HepG2 (cell line): Measurements from ENCODE around the gene ALPK3. TPM values are rescaled to one million over a fixed set of nuclear protein-coding genes. Genes with fewer than 3 reads are reported as not detected.

Source experiments
- ATAC-seq: fragments of 200-7000 bp; cut with Tn5 transposase; 3 replicates; pipeline ENCODE4 v1.9.1; 2020; ENCODE audit warnings: mild to moderate bottlenecking, moderate library complexity
- BruUV-seq: library from RNA; stranded (reverse); fragments of 400-500 nt; replicated peaks from 2 replicates; lab custom pipeline; 2021; lab: Mats Ljungman, UMichigan
- CTCF ChIA-PET: fragments of 300-600 bp; formaldehyde crosslinking; extraction: SDS; loops from one replicate; lab custom pipeline; 2021; ENCODE audit warnings: low total read pairs, inconsistent platforms, low intra/inter-chr PET ratio; lab: Yijun Ruan, JAX
- POLR2A ChIA-PET: fragments of 350-600 bp; sonication (Branson Sonifier 250); formaldehyde crosslinking; loops from one replicate; lab custom pipeline; 2020; ENCODE audit warnings: antibody characterized with exemption, inconsistent platforms; lab: Yijun Ruan, JAX
- DNase-seq: peaks from one replicate; pipeline ENCODE4 v3.0.0-alpha.2; 2015; ENCODE audit warnings: low spot score
- FAIRE-seq: peaks from 3 replicates; lab custom pipeline; 2011; peaks lifted over from hg19 to GRCh38; lab: Jason Lieb, UNC
- H2AFZ ChIP-seq: one replicate; pipeline ENCODE4 v1.6.1; 2011; ENCODE audit warnings: low read length, inconsistent platforms
- H3K27ac ChIP-seq: fragments of 300-600 bp; 3 replicates; pipeline ENCODE4 v1.8.0; 2011; ENCODE audit warnings: mixed run types, mild to moderate bottlenecking, mixed read lengths, low read length, inconsistent platforms; ENCODE audit not compliant: insufficient read depth; ENCODE audit errors: extremely low read length
- H3K27me3 ChIP-seq, 2 experiments: fragments of 200-600 bp in 1 of 2; 2 replicates in 1 of 2; 3 replicates in 1 of 2; pipeline versions ENCODE4 v1.6.0 to v1.8.0; 2011; ENCODE audit warnings: low read length in 2 of 2, mild to moderate bottlenecking in 2 of 2, moderate library complexity in 2 of 2, inconsistent platforms in 1 of 2; ENCODE audit not compliant: insufficient read depth in 2 of 2, control insufficient read depth in 1 of 2
- H3K36me3 ChIP-seq, 2 experiments: fragments of 200-600 bp in 1 of 2; replicated peaks in 1 of 2; 2 replicates in 1 of 2; 3 replicates in 1 of 2; pipeline versions ENCODE4 v1.5.1 to v1.8.0; 2011; ENCODE audit warnings: low read length in 2 of 2, inconsistent platforms in 1 of 2; ENCODE audit not compliant: insufficient read depth in 2 of 2, control insufficient read depth in 1 of 2
- H3K4me1 ChIP-seq: 2 replicates; pipeline ENCODE4 v1.5.1; 2012; ENCODE audit warnings: low read length, inconsistent platforms; ENCODE audit not compliant: insufficient read depth
- H3K4me2 ChIP-seq: 2 replicates; pipeline ENCODE4 v1.6.0; 2011; ENCODE audit warnings: low read depth, low read length, inconsistent platforms
- H3K4me3 ChIP-seq, 3 experiments: fragments of 200-600 bp in 1 of 3; sonication (generic), shearing (Covaris generic) in 1 of 3; replicated peaks in 1 of 3; 2 replicates each; pipeline ENCODE4 v1.5.1; 2011 to 2016; ENCODE audit warnings: low read length in 3 of 3, inconsistent platforms in 2 of 3, low read depth in 2 of 3, mild to moderate bottlenecking in 2 of 3, control low read depth in 1 of 3, mixed read lengths in 1 of 3; ENCODE audit not compliant: insufficient read depth in 1 of 3
- H3K79me2 ChIP-seq: one replicate; pipeline ENCODE4 v1.6.1; 2011; ENCODE audit warnings: low read length, inconsistent platforms; ENCODE audit not compliant: insufficient read depth
- H3K9ac ChIP-seq: 2 replicates; pipeline ENCODE4 v1.6.0; 2011; ENCODE audit warnings: mild to moderate bottlenecking, low read depth, low read length, inconsistent platforms; ENCODE audit not compliant: insufficient read depth
- H3K9me3 ChIP-seq: 2 replicates; pipeline ENCODE4 v1.5.1; 2012; ENCODE audit warnings: mild to moderate bottlenecking, low read length
- H4K20me1 ChIP-seq: 2 replicates; pipeline ENCODE4 v1.6.0; 2011; ENCODE audit warnings: inconsistent platforms, mild to moderate bottlenecking, low read length, moderate library complexity; ENCODE audit not compliant: insufficient read depth
- BCL3 ChIP-seq: sonication (generic); formaldehyde crosslinking; IDR thresholded peaks from 2 replicates; pipeline ENCODE4 v1.5.1; 2020; ENCODE audit warnings: mild to moderate bottlenecking, missing genetic modification reagents, moderate library complexity
- E2F5 ChIP-seq: sonication (generic); formaldehyde crosslinking; conservative IDR thresholded peaks from 2 replicates; pipeline ENCODE4 v1.4.0; 2020; ENCODE audit warnings: missing genetic modification reagents
- HHEX ChIP-seq: IDR thresholded peaks from 2 replicates; pipeline ENCODE4 v1.6.1; 2016; ENCODE audit warnings: control low read depth
- HNRNPL ChIP-seq: fragments of 200-400 bp; formaldehyde crosslinking; IDR thresholded peaks from 2 replicates; pipeline ENCODE4 v1.6.1; 2017; ENCODE audit warnings: mild to moderate bottlenecking, low read depth, low read length
- MAFF ChIP-seq: IDR thresholded peaks from 2 replicates; pipeline ENCODE4 v1.6.1; 2011; ENCODE audit warnings: low read depth, low read length, improper control_type of control experiment
- NCOR1 ChIP-seq: fragments of 200-600 bp; sonication (generic); IDR thresholded peaks from 2 replicates; pipeline ENCODE4 v1.7.0; 2017; ENCODE audit warnings: antibody characterized with exemption, low read length, borderline replicate concordance
- NFE2 ChIP-seq: sonication (generic); formaldehyde crosslinking; IDR thresholded peaks from 2 replicates; pipeline ENCODE4 v1.4.0; 2020; ENCODE audit warnings: missing genetic modification reagents
- NFKB2 ChIP-seq: sonication (generic); formaldehyde crosslinking; IDR thresholded peaks from 2 replicates; pipeline ENCODE4 v1.4.0; 2020; ENCODE audit warnings: missing genetic modification reagents, borderline replicate concordance
- NR3C1 ChIP-seq: sonication (generic); formaldehyde crosslinking; IDR thresholded peaks from 2 replicates; pipeline ENCODE4 v1.4.0; 2020; ENCODE audit warnings: missing genetic modification reagents
- SOX13 ChIP-seq, 3 experiments: fragments of 450-650 bp in 1 of 3; sonication (generic) in 1 of 3; formaldehyde crosslinking in 1 of 3; IDR thresholded peaks in 2 of 3; conservative IDR thresholded peaks in 1 of 3; 2 replicates each; pipeline versions ENCODE4 v1.5.0 to v1.6.1; 2016 to 2020; ENCODE audit warnings: antibody characterized with exemption in 1 of 3, mild to moderate bottlenecking in 1 of 3, missing compliant biosample characterization in 1 of 3, missing genetic modification reagents in 1 of 3, moderate library complexity in 1 of 3
- ZHX1 ChIP-seq: sonication (generic); formaldehyde crosslinking; IDR thresholded peaks from 2 replicates; pipeline ENCODE4 v1.8.1; 2022; ENCODE audit warnings: low read depth, mild to moderate bottlenecking, missing genetic modification reagents
- ZKSCAN1 ChIP-seq: fragments of 150-350 bp; IDR thresholded peaks from 2 replicates; pipeline ENCODE4 v1.6.1; 2014; ENCODE audit warnings: low read length
- ZNF569 ChIP-seq: sonication (generic); formaldehyde crosslinking; IDR thresholded peaks from 2 replicates; pipeline ENCODE4 v1.5.0; 2020; ENCODE audit warnings: mild to moderate bottlenecking, missing genetic modification reagents, moderate library complexity, borderline replicate concordance
- ZNF768 ChIP-seq: sonication (generic); formaldehyde crosslinking; IDR thresholded peaks from 2 replicates; pipeline ENCODE4 v1.4.0; 2020; ENCODE audit warnings: missing genetic modification reagents
- ZNF790 ChIP-seq: sonication (generic); formaldehyde crosslinking; IDR thresholded peaks from 2 replicates; pipeline ENCODE4 v1.8.0; 2022; ENCODE audit warnings: missing genetic modification reagents, mild to moderate bottlenecking, borderline replicate concordance
- WGBS: methylation state at CpG from one replicate; pipeline ENCODE4 v1.1.6; 2017; ENCODE audit warnings: low lambda C conversion rate; 5-methylcytosine and 5-hydroxymethylcytosine counted together
- in situ Hi-C: cut with HindIII; loops from 2 replicates; pipeline ENCODE4 v1.10.0; 2017; ENCODE audit warnings: low pct_unique_long_range_greater_than_20kb; ENCODE audit not compliant: extremely low pct_ligation_motif_present
- intact Hi-C: fragments of 100-400 bp; cut with micrococcal nuclease; formaldehyde crosslinking; loops from one replicate; pipeline ENCODE4 v1.10.0; 2022; ENCODE audit not compliant: unreplicated experiment
- polyA plus RNA-seq, 8 experiments: library from polyadenylated mRNA; depleted of rRNA in 3 of 8; stranded (reverse) in 7 of 8; unstranded in 1 of 8; fragments of >200 nt; fragmentation: Illumina TruSeq in 4 of 8; extraction: Trizol in 4 of 8; gene quantifications; 2 replicates each; pipeline versions ENCODE4 v1.2.1 to v1.2.3, GENCODE V29; 2011 to 2016; ENCODE audit warnings: low read depth in 4 of 8, missing spikeins in 1 of 8, mixed read lengths in 1 of 8; ENCODE audit not compliant: insufficient read depth in 1 of 8
- total RNA-seq, 5 experiments: library from RNA; depleted of rRNA; stranded (reverse); fragments of >200 nt; fragmentation: Illumina TruSeq; extraction: Trizol; gene quantifications; 2 replicates each; pipeline ENCODE4 v1.2.3, GENCODE V29; 2016; ENCODE audit warnings: low read depth in 1 of 5
- TF ChIP-seq, protein P1 (sequence below): IDR thresholded peaks from 2 replicates; pipeline ENCODE4 v1.6.1; 2018; ENCODE audit warnings: missing genetic modification reagents, mild to moderate bottlenecking, missing compliant biosample characterization
- TF ChIP-seq, protein P2 (sequence below): IDR thresholded peaks from 2 replicates; pipeline ENCODE4 v1.6.1; 2012; ENCODE audit warnings: inconsistent platforms

The ALPK3 gene
- total and polyA plus RNA-seq, 2 of the 13 experiments (the other 11 are each of a cell fraction or from before 2014, with no cell fraction given): 0.04 to 0.42 TPM

- FAIRE-seq: peak; percentile 67
- no peak for TF ChIP-seq NFKB2 (CRISPR knock-in tag)
- no peak for TF ChIP-seq HHEX (CRISPR knock-in tag)
- no peak for TF ChIP-seq ZNF768 (CRISPR knock-in tag)
- TF ChIP-seq NR3C1 (CRISPR knock-in tag): no peak
- TF ChIP-seq NFE2 (CRISPR knock-in tag): no peak
- no peak for TF ChIP-seq E2F5 (CRISPR knock-in tag)
- TF ChIP-seq ZNF790 (CRISPR knock-in tag): no peak
- TF ChIP-seq ZNF569 (CRISPR knock-in tag): no peak
- TF ChIP-seq, protein P1, sequence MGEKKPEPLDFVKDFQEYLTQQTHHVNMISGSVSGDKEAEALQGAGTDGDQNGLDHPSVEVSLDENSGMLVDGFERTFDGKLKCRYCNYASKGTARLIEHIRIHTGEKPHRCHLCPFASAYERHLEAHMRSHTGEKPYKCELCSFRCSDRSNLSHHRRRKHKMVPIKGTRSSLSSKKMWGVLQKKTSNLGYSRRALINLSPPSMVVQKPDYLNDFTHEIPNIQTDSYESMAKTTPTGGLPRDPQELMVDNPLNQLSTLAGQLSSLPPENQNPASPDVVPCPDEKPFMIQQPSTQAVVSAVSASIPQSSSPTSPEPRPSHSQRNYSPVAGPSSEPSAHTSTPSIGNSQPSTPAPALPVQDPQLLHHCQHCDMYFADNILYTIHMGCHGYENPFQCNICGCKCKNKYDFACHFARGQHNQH (CRISPR knock-in tag): 0 out of 2 replicates have a peak, but pooled peaks have one; percentile 14
- TF ChIP-seq, protein P2, sequence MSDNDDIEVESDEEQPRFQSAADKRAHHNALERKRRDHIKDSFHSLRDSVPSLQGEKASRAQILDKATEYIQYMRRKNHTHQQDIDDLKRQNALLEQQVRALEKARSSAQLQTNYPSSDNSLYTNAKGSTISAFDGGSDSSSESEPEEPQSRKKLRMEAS: peak; percentile 69
- no peak for TF ChIP-seq ZHX1 (CRISPR knock-in tag)
- no peak; the same call in 1 of the 2 replicates for TF ChIP-seq SOX13 (IDR thresholded peaks at IDR 0.05)
- TF ChIP-seq SOX13 (CRISPR knock-in tag; conservative IDR thresholded peaks at IDR 0.05 in 1 of 2, IDR thresholded peaks at IDR 0.05 in 1 of 2): peak in 1 of 2 experiments; percentile 89; a peak in 2 of 4 replicates
- no peak for TF ChIP-seq ZKSCAN1
- TF ChIP-seq BCL3 (CRISPR knock-in tag): no peak
- no peak; the same call in 1 of the 2 replicates for TF ChIP-seq NCOR1
- no peak for TF ChIP-seq HNRNPL
- TF ChIP-seq MAFF: peak; percentile 62
These were observed 94.9 kb downstream of the ALPK3 start for GRCh38 chr15:84911879-84912660.

More at GRCh38 chr15:84911879-84912660, 94.9 kb downstream of the ALPK3 start:
- Histone ChIP-seq H3K79me2 (no peaks in the 10 kb centered on the region), H3K27ac (peak overlapping the region; percentile 97), H3K9ac (peak overlapping the region; percentile 80), H4K20me1 (no peaks in the 10 kb centered on the region), H3K4me1 (peaks cover 100% of the 10 kb centered on the region), H3K4me2 (peak overlapping the region; percentile 72), H3K9me3 (no peaks in the 10 kb centered on the region), H2AFZ (no peak overlapping the region), H3K4me3 (peak overlapping the region; percentile 9 to 47 (median 28); a peak in 4 of 6 replicates), H3K27me3 (no peaks in the 10 kb centered on the region), H3K36me3 (no peaks in the 10 kb centered on the region)
- in situ Hi-C loops: no loop called here
- 3% methylated on average over 6 of the region's 6 CpGs for WGBS
- CTCF ChIA-PET: interaction anchor here (1.0 kb wide), 1 partner anchor 16 kb away, joined by 3 read pairs; no protein-coding TSS in a partner anchor
- ATAC-seq: peak; percentile 86
- intact Hi-C loops: loop anchor here (5.0 kb wide), 1 partner anchor 165 kb away; the partner anchor contains the start of gene ZNF592
- BruUV-seq: TSS peak; percentile 96
- POLR2A ChIA-PET: interaction anchor here (0.7 to 1.6 kb wide), 8 partner anchors 13 to 341 kb away, joined by 3 to 6 read pairs (median 4); no protein-coding TSS in a partner anchor
- DNase-seq: peak; percentile 89
